A673 (cell line): ENCODE results near the gene IL1RAPL1.

Source experiments
- EZH2 ChIP-seq: fragments of 200-600 bp; sonication (generic); IDR thresholded peaks from 2 replicates; pipeline ENCODE4 v1.6.1; 2017; ENCODE audit warnings: borderline replicate concordance, low read depth, mild to moderate bottlenecking, mixed read lengths, antibody characterized with exemption, low read length; ENCODE audit not compliant: poor library complexity, severe bottlenecking
- TF ChIP-seq, protein P1 (sequence below): fragments of 300-800, 200-600 bp; sonication (generic); conservative IDR thresholded peaks from 2 replicates; pipeline ENCODE4 v1.5.1; 2017; ENCODE audit warnings: low read depth, mild to moderate bottlenecking, antibody characterized with exemption, low read length, moderate library complexity, mixed read lengths

DNA sequence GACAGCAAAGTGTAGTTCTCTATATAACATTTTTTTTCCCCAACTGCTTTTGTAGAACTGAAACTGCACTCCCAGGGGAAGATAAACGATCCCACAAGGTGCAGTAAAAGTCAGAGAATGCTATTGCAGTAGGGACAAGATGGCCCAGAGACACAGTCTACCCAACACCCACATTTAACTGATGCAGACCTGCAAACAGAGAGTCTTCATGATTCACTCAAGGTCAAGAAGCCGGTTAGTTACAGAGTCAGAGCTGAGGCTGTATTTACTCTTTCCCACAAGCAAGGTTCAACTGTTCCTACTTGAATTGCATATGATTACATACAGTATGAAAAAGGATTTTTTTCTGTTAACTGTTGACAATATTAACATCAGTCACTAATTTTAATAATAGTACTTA, 654.6 kb downstream of the IL1RAPL1 start:
- no peak for TF ChIP-seq EZH2
- TF ChIP-seq, protein P1, sequence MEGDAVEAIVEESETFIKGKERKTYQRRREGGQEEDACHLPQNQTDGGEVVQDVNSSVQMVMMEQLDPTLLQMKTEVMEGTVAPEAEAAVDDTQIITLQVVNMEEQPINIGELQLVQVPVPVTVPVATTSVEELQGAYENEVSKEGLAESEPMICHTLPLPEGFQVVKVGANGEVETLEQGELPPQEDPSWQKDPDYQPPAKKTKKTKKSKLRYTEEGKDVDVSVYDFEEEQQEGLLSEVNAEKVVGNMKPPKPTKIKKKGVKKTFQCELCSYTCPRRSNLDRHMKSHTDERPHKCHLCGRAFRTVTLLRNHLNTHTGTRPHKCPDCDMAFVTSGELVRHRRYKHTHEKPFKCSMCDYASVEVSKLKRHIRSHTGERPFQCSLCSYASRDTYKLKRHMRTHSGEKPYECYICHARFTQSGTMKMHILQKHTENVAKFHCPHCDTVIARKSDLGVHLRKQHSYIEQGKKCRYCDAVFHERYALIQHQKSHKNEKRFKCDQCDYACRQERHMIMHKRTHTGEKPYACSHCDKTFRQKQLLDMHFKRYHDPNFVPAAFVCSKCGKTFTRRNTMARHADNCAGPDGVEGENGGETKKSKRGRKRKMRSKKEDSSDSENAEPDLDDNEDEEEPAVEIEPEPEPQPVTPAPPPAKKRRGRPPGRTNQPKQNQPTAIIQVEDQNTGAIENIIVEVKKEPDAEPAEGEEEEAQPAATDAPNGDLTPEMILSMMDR = no peak
